Chondrocyte (in vitro differentiated cells): ENCODE measurements around the gene ABL2. TPM values are rescaled to one million over a fixed set of nuclear protein-coding genes. Genes with fewer than 3 reads are reported as not detected.

ENCODE experiments used
- DNase-seq: peaks from one replicate; pipeline ENCODE4 v3.0.0; 2021; ENCODE audit warnings: mixed read lengths, low spot score
- H3K27ac Mint-ChIP-seq: one replicate; pipeline ENCODE4 v1.8.0; 2021; ENCODE audit warnings: mild to moderate bottlenecking, moderate library complexity, mixed read lengths; ENCODE audit not compliant: unreplicated experiment
- H3K27me3 Mint-ChIP-seq: 2 replicates; pipeline ENCODE4 v1.8.0; 2021; ENCODE audit warnings: low read depth, mixed read lengths
- H3K36me3 Mint-ChIP-seq: 2 replicates; pipeline ENCODE4 v1.8.0; 2021; ENCODE audit warnings: low read depth, mixed read lengths
- H3K4me1 Mint-ChIP-seq: 2 replicates; pipeline ENCODE4 v1.8.0; 2021; ENCODE audit warnings: low read depth, mild to moderate bottlenecking, mixed read lengths
- H3K4me3 Mint-ChIP-seq: one replicate; pipeline ENCODE4 v1.8.0; 2021; ENCODE audit warnings: mild to moderate bottlenecking, moderate library complexity, mixed read lengths; ENCODE audit not compliant: unreplicated experiment
- H3K9me3 Mint-ChIP-seq: 2 replicates; pipeline ENCODE4 v1.8.0; 2021; ENCODE audit warnings: low read depth, mixed read lengths
- total RNA-seq: library from RNA; stranded (reverse); gene quantifications from 3 replicates; pipeline ENCODE4 v1.2.1, GENCODE V29; 2021
- TF ChIP-seq, protein P1 (sequence below): fragments of 200-600 bp; sonication (generic); IDR thresholded peaks from 2 replicates; pipeline ENCODE4 v1.5.0; 2021; ENCODE audit warnings: antibody characterized with exemption, mild to moderate bottlenecking, moderate library complexity

The ABL2 gene
- total RNA-seq, 1 donor from 2014 or later: 23.1 TPM

DNA sequence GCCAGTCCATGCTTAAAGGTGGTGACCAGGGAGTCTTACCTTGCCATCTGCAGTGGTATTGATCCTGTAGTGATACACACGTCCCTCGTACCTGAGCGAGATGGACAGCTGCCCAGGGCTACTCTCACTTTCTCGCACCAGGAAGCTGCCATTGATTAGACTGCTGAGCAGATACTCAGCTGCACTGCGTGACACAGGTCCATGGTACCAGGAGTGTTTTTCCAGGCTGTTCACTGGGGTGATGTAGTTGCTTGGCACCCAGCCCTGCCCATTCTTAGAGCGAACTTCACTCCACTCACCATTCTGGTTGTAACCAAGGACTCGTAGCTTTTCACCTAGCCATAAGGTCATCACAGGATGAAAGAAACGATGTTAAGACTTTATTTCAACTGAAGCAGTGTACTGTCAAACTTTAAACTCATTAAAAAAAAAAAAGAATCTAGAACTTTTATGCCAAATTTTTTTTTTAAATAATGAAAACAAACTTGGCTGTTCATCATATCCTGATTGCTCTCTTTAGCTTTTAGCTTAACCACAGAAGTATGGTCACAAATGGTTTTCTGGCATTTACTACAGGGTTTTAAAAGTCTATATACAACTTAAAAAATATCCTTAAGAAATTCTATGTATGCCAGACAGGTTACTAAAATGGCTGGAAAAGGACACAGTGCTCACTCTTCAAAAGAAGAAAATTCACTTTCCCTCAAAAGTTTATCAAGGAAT, 103.0 kb downstream of the ABL2 start:
- DNase-seq: no peak
- Mint-ChIP-seq H3K9me3 (no peaks in the 10 kb centered on the region), H3K36me3 (peaks cover 14% of the 10 kb centered on the region), H3K27ac (peak overlapping the region; percentile 81), H3K4me1 (peaks cover 57% of the 10 kb centered on the region), H3K27me3 (no peaks in the 10 kb centered on the region), H3K4me3 (peak overlapping the region; percentile 16)
- TF ChIP-seq, protein P1, sequence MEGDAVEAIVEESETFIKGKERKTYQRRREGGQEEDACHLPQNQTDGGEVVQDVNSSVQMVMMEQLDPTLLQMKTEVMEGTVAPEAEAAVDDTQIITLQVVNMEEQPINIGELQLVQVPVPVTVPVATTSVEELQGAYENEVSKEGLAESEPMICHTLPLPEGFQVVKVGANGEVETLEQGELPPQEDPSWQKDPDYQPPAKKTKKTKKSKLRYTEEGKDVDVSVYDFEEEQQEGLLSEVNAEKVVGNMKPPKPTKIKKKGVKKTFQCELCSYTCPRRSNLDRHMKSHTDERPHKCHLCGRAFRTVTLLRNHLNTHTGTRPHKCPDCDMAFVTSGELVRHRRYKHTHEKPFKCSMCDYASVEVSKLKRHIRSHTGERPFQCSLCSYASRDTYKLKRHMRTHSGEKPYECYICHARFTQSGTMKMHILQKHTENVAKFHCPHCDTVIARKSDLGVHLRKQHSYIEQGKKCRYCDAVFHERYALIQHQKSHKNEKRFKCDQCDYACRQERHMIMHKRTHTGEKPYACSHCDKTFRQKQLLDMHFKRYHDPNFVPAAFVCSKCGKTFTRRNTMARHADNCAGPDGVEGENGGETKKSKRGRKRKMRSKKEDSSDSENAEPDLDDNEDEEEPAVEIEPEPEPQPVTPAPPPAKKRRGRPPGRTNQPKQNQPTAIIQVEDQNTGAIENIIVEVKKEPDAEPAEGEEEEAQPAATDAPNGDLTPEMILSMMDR: no peak

DNA sequence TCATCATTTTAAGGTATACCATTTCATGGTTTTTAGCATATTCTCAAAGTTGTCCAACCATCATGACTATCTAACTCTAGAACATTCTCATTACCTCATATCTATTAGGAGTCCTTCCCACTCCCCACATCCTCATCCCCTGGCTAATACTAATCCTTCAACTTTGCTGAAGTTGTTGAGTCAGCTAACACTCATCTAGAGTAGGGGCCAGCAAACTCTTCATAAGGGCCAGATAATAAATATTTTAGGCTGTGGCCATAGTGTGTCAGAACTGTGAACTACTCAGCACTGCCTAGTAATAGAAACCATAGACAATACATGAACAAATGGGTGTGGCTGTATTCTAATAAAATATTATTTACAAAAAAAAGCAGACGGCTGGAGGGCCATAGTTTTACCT, 104.6 kb downstream of the ABL2 start:
- peaks cover 10% of the 10 kb centered on the region for H3K36me3 Mint-ChIP-seq
- no peak for DNase-seq
- H3K4me3 Mint-ChIP-seq: no peak overlapping the region
- peak overlapping the region; percentile 79 for H3K27ac Mint-ChIP-seq
- TF ChIP-seq, protein P1: no peak
- peaks cover 53% of the 10 kb centered on the region for H3K4me1 Mint-ChIP-seq
- no peaks in the 10 kb centered on the region for H3K9me3 Mint-ChIP-seq
- no peaks in the 10 kb centered on the region for H3K27me3 Mint-ChIP-seq

GRCh38 chr1:179121159-179121938, 108.1 kb downstream of the ABL2 start:
- Mint-ChIP-seq H3K27ac (peak overlapping the region; percentile 68), H3K4me3 (no peak overlapping the region), H3K36me3 (peaks cover 6% of the 10 kb centered on the region), H3K9me3 (no peaks in the 10 kb centered on the region), H3K4me1 (peaks cover 23% of the 10 kb centered on the region), H3K27me3 (no peaks in the 10 kb centered on the region)
- TF ChIP-seq, protein P1: peak; percentile 93
- no peak for DNase-seq

DNA sequence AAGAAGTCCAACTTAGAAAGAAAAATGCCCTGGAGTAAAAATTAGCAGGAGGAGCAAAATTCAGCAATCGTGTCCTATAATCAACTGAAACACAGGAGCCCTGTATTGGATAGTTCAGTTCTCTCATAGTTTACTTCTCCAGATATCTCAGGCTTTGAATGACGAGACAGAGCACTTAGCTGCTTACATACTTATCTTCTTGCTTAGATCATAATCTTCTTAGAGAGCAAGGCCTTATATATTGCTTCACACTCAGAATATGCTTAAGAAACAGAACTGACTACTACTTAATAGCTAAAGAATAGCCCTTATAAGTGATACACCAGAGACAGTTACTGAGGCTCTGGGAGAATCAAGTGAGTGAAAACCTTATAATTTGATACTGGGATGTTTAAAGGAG, 108.7 kb downstream of the ABL2 start:
- H3K4me3 Mint-ChIP-seq: no peak overlapping the region
- no peaks in the 10 kb centered on the region for H3K9me3 Mint-ChIP-seq
- peaks cover 6% of the 10 kb centered on the region for H3K36me3 Mint-ChIP-seq
- TF ChIP-seq, protein P1: no peak
- H3K27me3 Mint-ChIP-seq: no peaks in the 10 kb centered on the region
- peaks cover 20% of the 10 kb centered on the region for H3K4me1 Mint-ChIP-seq
- H3K27ac Mint-ChIP-seq: peak overlapping the region; percentile 68
- no peak for DNase-seq

DNA sequence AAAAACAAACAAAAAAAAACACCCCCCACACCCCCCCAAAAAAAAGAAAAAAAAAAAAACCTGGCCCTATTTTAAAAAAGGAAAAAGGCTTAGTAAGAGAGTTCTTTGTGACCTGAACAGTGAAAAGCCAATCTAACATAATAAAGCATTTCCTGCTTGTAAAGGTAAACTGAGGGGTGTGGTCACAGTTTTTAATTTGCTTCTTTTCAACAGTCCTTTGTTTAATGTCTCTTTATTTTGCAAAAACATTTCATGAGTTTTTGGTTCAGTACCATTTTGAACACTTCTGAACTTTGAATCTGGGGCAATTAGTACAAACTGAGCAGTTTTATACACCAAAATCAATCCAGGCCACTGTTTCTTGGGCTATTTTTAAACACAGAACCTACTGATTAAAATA, 110.0 kb downstream of the ABL2 start:
- TF ChIP-seq, protein P1: no peak
- no peaks in the 10 kb centered on the region for H3K27me3 Mint-ChIP-seq
- no peak overlapping the region for H3K4me3 Mint-ChIP-seq
- DNase-seq: no peak
- no peak overlapping the region for H3K27ac Mint-ChIP-seq
- peaks cover 10% of the 10 kb centered on the region for H3K4me1 Mint-ChIP-seq
- peaks cover 8% of the 10 kb centered on the region for H3K36me3 Mint-ChIP-seq
- no peaks in the 10 kb centered on the region for H3K9me3 Mint-ChIP-seq
